NB4 (cell line): ENCODE data around the gene ANKFN1.

Source experiments
- POLR2A ChIP-seq: IDR thresholded peaks from 2 replicates; pipeline ENCODE4 v1.6.1; 2011; ENCODE audit warnings: mild to moderate bottlenecking; ENCODE audit not compliant: insufficient read length; ENCODE audit errors: extremely low read depth
- TF ChIP-seq, protein P1 (sequence below): IDR thresholded peaks from one replicate; pipeline ENCODE4 v1.5.1; 2012; ENCODE audit warnings: low read depth, low read length

DNA sequence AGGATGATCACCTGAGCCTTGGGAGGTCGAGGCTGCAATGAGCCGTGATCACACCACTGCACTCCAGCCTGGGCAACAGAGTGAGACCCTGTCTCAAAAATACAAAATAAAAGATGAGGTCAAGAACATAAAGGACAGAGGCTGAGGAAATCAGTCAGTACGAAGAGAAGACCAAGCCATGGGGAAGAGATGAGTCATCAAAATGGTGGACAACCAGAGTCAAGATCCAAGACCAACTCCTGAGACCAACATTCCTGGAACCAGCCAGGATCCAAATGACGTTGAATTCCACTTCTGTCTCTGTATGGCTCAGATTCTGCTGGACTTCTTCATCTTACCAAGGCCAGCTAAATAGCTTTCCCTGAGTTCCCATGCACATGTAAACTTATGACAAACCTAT, 395.4 kb downstream of the ANKFN1 start:
- TF ChIP-seq, protein P1, sequence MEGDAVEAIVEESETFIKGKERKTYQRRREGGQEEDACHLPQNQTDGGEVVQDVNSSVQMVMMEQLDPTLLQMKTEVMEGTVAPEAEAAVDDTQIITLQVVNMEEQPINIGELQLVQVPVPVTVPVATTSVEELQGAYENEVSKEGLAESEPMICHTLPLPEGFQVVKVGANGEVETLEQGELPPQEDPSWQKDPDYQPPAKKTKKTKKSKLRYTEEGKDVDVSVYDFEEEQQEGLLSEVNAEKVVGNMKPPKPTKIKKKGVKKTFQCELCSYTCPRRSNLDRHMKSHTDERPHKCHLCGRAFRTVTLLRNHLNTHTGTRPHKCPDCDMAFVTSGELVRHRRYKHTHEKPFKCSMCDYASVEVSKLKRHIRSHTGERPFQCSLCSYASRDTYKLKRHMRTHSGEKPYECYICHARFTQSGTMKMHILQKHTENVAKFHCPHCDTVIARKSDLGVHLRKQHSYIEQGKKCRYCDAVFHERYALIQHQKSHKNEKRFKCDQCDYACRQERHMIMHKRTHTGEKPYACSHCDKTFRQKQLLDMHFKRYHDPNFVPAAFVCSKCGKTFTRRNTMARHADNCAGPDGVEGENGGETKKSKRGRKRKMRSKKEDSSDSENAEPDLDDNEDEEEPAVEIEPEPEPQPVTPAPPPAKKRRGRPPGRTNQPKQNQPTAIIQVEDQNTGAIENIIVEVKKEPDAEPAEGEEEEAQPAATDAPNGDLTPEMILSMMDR, result no peak
- no peak for TF ChIP-seq POLR2A
